Uterine smooth muscle cell (primary cell): ENCODE measurements around the gene CFD. TPM values are rescaled to one million over a fixed set of nuclear protein-coding genes. Genes with fewer than 3 reads are reported as not detected.

Source experiments
- total RNA-seq: library from RNA; depleted of rRNA; stranded (reverse); fragments of >200 nt; gene quantifications from 2 replicates; pipeline ENCODE4 v1.2.3, GENCODE V29; 2014

Gene CFD
- total RNA-seq: 1.00 and 7.1 TPM in 2 replicates

GRCh38 chr19:858868-859843 lies at the start of gene CFD:
TSS of gene CFD (plus strand) at chr19:859664. CDS start at chr19:859690, 26 bp downstream.

GRCh38 chr19:821825-822503 lies 37.5 kb upstream of the CFD start, which contains the start of gene PLPPR3:
TSS of gene PLPPR3 (minus strand) at chr19:821955. CDS start at chr19:821559, 396 bp downstream.

GRCh38 chr19:827710-828321 lies 31.6 kb upstream of the CFD start, which contains the start of gene AZU1:
TSS of gene AZU1 (plus strand) at chr19:827837. CDS start at chr19:827847, 10 bp downstream.

GRCh38 chr19:840519-841206 lies 18.8 kb upstream of the CFD start, which contains the start of gene PRTN3:
TSS of gene PRTN3 (plus strand) at chr19:840999. CDS start at chr19:841009, 10 bp downstream.

DNA sequence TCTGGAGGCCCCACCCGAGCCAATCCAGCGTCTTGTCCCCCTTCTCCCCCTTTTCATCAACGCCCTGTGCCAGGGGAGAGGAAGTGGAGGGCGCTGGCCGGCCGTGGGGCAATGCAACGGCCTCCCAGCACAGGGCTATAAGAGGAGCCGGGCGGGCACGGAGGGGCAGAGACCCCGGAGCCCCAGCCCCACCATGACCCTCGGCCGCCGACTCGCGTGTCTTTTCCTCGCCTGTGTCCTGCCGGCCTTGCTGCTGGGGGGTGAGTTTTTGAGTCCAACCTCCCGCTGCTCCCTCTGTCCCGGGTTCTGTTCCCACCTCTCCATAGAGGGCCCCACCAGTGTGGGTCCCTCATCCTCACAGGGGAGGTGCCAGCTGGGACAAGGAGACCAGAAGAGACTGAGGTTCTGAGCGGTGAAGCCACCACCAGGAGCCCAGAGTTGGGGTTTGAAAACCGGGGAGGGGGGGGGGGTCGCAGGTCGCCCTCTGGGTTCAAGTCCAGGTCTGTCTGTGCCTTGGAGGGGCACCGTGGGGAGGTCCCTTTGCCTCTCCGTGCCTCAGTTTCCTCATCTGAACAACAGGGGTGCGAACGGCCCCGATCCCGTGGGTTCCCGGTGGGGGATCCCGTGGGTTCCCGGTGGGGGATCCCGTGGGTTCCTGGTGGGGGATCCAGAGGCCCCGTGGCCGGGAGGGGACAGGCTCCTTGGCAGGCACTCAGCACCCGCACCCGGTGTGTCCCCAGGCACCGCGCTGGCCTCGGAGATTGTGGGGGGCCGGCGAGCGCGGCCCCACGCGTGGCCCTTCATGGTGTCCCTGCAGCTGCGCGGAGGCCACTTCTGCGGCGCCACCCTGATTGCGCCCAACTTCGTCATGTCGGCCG lies 7.1 kb upstream of the CFD start, which contains the start of gene ELANE:
ELANE (plus strand) TSS at position 168 of the 878 bp plus-strand sequence; CDS start at position 194, 26 bp downstream.

GRCh38 chr19:892894-893689 lies 33.6 kb downstream of the CFD start, which contains the start of the genes MED16 and RNU6-9:
TSS of gene MED16 (minus strand) at chr19:893187. CDS start at chr19:891131, 2,056 bp downstream.
TSS of gene RNU6-9 (plus strand) at chr19:893484.

Other genes starting within 250 kb of the CFD start
- gene POLRMT, start 226.1 kb upstream of the CFD start, total RNA-seq: 27.9 and 33.6 TPM in 2 replicates
- gene FGF22, start 219.8 kb upstream of the CFD start, total RNA-seq: 0.11 TPM in 1 of 2 replicates, not detected in the other
- 12.7 and 26.1 TPM in 2 replicates for gene RNF126, start 196.4 kb upstream of the CFD start, total RNA-seq
- gene FSTL3, start 183.3 kb upstream of the CFD start, total RNA-seq: 19.7 and 88.4 TPM in 2 replicates
- not detected in 2 replicates for gene PRSS57, start 164.2 kb upstream of the CFD start, total RNA-seq
- gene PALM, start 150.7 kb upstream of the CFD start, total RNA-seq: 2.1 and 3.5 TPM in 2 replicates
- 0.12 TPM in 1 of 2 replicates, not detected in the other for gene MISP, start 108.6 kb upstream of the CFD start, total RNA-seq
- 77.0 and 125 TPM in 2 replicates for gene PTBP1, start 62.2 kb upstream of the CFD start, total RNA-seq
- gene PLPPR3, start 37.7 kb upstream of the CFD start, total RNA-seq: 0.12 TPM in 1 of 2 replicates, not detected in the other
- gene AZU1, start 31.8 kb upstream of the CFD start, total RNA-seq: not detected in 2 replicates
- gene PRTN3, start 18.7 kb upstream of the CFD start, total RNA-seq: not detected in 2 replicates
- not detected in 2 replicates for gene ELANE, start 7.4 kb upstream of the CFD start, total RNA-seq
- 39.4 and 43.2 TPM in 2 replicates for gene MED16, start 33.5 kb downstream of the CFD start, total RNA-seq
- not detected in 2 replicates for gene RNU6-9, start 33.8 kb downstream of the CFD start, total RNA-seq
- gene R3HDM4, start 53.6 kb downstream of the CFD start, total RNA-seq: 15.4 and 20.9 TPM in 2 replicates
- gene KISS1R, start 57.7 kb downstream of the CFD start, total RNA-seq: not detected in 2 replicates
- 15.5 and 18.6 TPM in 2 replicates for gene ARID3A, start 66.4 kb downstream of the CFD start, total RNA-seq
- 58.9 and 69.8 TPM in 2 replicates for gene WDR18, start 124.7 kb downstream of the CFD start, total RNA-seq
- gene GRIN3B, start 140.8 kb downstream of the CFD start, total RNA-seq: 0.50 TPM in 1 of 2 replicates, not detected in the other
- gene TMEM259, start 161.5 kb downstream of the CFD start, total RNA-seq: 66.4 and 71.5 TPM in 2 replicates
- gene RNU6-2, start 161.9 kb downstream of the CFD start, total RNA-seq: not detected in 2 replicates
- 133 and 210 TPM in 2 replicates for gene CNN2, start 166.9 kb downstream of the CFD start, total RNA-seq
- gene ABCA7, start 180.4 kb downstream of the CFD start, total RNA-seq: 2.7 and 3.0 TPM in 2 replicates
- gene ARHGAP45, start 207.5 kb downstream of the CFD start, total RNA-seq: 0.77 and 0.87 TPM in 2 replicates
- gene POLR2E, start 235.7 kb downstream of the CFD start, total RNA-seq: 82.0 and 138 TPM in 2 replicates
- 165 and 232 TPM in 2 replicates for gene GPX4, start 244.3 kb downstream of the CFD start, total RNA-seq